Thyroid gland (tissue), 4 donors: ENCODE results near the gene TRIM8.

Experiments
- POLR2A ChIP-seq, 2 donors: fragments of 450-650 bp; IDR thresholded peaks; one replicate each; pipeline ENCODE4 v1.6.1; 2017; ENCODE audit warnings: antibody characterized with exemption in 2 of 2, mild to moderate bottlenecking in 2 of 2, moderate library complexity in 1 of 2
- TF ChIP-seq, protein P1 (sequence below), 6 experiments: fragments of 200-600 bp in 3 of 6; fragments of 450-650 bp in 3 of 6; sonication (generic) in 3 of 6; IDR thresholded peaks; one replicate each; pipeline ENCODE4 v1.5.1; 2016 to 2019; ENCODE audit warnings: antibody characterized with exemption in 6 of 6, mild to moderate bottlenecking in 2 of 6, inconsistent platforms in 1 of 6, moderate library complexity in 1 of 6

- TF ChIP-seq, protein P1, sequence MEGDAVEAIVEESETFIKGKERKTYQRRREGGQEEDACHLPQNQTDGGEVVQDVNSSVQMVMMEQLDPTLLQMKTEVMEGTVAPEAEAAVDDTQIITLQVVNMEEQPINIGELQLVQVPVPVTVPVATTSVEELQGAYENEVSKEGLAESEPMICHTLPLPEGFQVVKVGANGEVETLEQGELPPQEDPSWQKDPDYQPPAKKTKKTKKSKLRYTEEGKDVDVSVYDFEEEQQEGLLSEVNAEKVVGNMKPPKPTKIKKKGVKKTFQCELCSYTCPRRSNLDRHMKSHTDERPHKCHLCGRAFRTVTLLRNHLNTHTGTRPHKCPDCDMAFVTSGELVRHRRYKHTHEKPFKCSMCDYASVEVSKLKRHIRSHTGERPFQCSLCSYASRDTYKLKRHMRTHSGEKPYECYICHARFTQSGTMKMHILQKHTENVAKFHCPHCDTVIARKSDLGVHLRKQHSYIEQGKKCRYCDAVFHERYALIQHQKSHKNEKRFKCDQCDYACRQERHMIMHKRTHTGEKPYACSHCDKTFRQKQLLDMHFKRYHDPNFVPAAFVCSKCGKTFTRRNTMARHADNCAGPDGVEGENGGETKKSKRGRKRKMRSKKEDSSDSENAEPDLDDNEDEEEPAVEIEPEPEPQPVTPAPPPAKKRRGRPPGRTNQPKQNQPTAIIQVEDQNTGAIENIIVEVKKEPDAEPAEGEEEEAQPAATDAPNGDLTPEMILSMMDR (IDR thresholded peaks at IDR 0.05): no peak
- TF ChIP-seq POLR2A (IDR thresholded peaks at IDR 0.05): no peak
These were observed 42.6 kb upstream of the TRIM8 start for GRCh38 chr10:102601639-102602038.
